SHP77 treated with DMSO at 0.1 percent for 48 hours (cell line): ENCODE data around the gene MYOF.
"Not testable (repeated sequence)": the region's sequence is repeated elsewhere in the genome, so short reads cannot be mapped to it uniquely, and the experiment has no call there.

Source experiments
- DNase-seq: peaks from one replicate; lab custom pipeline; 2025; lab: John Stamatoyannopoulos, UW

The MYOF gene

GRCh38 chr10:93290661-93291354 is 191.3 kb downstream of the MYOF start:
- no peak for DNase-seq

GRCh38 chr10:93288679-93289634 is 193.2 kb downstream of the MYOF start:
- DNase-seq = peak; percentile 6

GRCh38 chr10:93287775-93288174 is 194.4 kb downstream of the MYOF start:
- DNase-seq = no peak

GRCh38 chr10:93284246-93284645 is 197.9 kb downstream of the MYOF start:
- not testable (repeated sequence) for DNase-seq

- DNase-seq = no peak
These were observed 200.8 kb downstream of the MYOF start for GRCh38 chr10:93281367-93281720.

GRCh38 chr10:93280699-93281366 is 201.3 kb downstream of the MYOF start:
- DNase-seq = no peak

GRCh38 chr10:93280121-93280698 is 201.9 kb downstream of the MYOF start:
- no peak for DNase-seq

GRCh38 chr10:93277360-93277759 is 204.8 kb downstream of the MYOF start:
- no peak for DNase-seq

GRCh38 chr10:93274419-93274818 is 207.7 kb downstream of the MYOF start:
- no peak for DNase-seq

GRCh38 chr10:93272884-93273675 is 209.1 kb downstream of the MYOF start:
- DNase-seq = no peak

- DNase-seq = no peak
These were observed 210.8 kb downstream of the MYOF start for GRCh38 chr10:93271347-93271746.

- no peak for DNase-seq
These were observed 212.9 kb downstream of the MYOF start for GRCh38 chr10:93269281-93269680.

- DNase-seq = no peak
These were observed 214.1 kb downstream of the MYOF start for GRCh38 chr10:93268021-93268420.

- DNase-seq = no peak
These were observed 214.6 kb downstream of the MYOF start for GRCh38 chr10:93267521-93267920.

GRCh38 chr10:93266858-93267257 is 215.3 kb downstream of the MYOF start:
- no peak for DNase-seq

GRCh38 chr10:93261961-93262610 is 220.0 kb downstream of the MYOF start:
- DNase-seq = no peak

- DNase-seq = no peak
These were observed 221.0 kb downstream of the MYOF start for GRCh38 chr10:93261089-93261488.

GRCh38 chr10:93259126-93259525 is 223.0 kb downstream of the MYOF start:
- no peak for DNase-seq
